CD4-positive, alpha-beta T cell treated with Interleukin-17A for 1 hour (primary cell): ENCODE measurements around the gene SYNDIG1.

Experiments used
- DNase-seq: peaks from one replicate; pipeline ENCODE4 v3.0.0-alpha.2; 2020

The SYNDIG1 gene

DNA sequence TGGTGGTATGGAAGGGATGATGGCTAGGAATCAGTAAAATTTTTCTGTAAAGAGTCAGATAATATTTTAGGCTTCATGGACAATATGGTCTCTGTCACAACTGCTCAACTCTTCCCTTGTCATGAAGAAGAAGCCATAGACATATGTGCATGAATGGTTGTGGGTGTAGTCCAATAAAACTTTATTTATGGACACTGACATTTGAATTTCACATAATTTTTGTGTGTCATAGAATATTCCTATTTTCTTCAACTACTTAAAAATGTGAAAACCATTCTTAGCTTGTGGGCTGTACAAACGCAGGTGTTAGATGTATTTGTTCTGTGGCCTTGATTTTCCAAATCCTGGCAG lies 59.9 kb downstream of the SYNDIG1 start:
- no peak for DNase-seq

DNA sequence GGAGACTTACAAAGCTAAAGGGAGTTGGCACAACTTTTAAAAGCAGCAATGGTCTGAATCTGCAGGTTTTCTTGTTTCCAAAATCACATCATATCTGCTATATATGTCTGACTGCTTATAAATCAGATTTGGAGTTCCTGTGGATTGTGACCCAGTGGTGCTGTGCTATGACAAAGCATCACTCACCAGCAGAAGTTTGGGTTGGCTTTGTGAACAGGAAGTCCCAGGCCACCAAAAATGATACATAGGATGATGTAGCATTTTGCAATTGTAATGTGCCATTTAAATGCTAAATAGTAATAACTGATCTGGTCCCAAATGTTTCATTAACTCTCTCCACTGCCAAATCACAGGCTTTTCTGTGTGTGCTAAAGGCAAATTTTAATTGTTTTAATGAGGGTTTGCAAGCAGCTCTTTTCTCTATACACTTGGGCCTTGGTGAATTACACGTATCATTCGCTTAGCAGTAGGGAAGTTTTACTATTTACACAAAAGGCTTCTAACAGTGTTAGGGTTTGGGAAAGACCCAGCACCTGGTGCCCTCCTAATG lies 60.8 kb downstream of the SYNDIG1 start:
- no peak for DNase-seq

DNA sequence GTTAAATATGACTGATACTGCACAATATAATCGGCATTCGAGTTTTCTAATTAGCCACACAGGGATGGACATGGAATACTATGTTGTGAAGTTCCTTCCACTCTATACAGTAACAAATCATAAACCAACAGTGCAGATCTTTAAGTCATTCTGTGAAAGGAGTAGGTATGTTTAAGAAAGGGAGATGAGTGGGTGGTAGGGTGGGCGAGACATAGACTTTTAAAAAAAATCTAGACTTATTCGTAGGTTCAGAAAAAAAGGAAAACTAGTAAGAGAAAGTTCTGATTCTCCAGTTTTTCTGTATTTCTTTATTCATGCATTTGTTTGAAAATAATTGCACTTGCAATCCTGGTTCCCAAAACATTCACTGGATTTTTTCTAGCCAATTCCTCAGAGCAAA lies 61.8 kb downstream of the SYNDIG1 start:
- no peak for DNase-seq

DNA sequence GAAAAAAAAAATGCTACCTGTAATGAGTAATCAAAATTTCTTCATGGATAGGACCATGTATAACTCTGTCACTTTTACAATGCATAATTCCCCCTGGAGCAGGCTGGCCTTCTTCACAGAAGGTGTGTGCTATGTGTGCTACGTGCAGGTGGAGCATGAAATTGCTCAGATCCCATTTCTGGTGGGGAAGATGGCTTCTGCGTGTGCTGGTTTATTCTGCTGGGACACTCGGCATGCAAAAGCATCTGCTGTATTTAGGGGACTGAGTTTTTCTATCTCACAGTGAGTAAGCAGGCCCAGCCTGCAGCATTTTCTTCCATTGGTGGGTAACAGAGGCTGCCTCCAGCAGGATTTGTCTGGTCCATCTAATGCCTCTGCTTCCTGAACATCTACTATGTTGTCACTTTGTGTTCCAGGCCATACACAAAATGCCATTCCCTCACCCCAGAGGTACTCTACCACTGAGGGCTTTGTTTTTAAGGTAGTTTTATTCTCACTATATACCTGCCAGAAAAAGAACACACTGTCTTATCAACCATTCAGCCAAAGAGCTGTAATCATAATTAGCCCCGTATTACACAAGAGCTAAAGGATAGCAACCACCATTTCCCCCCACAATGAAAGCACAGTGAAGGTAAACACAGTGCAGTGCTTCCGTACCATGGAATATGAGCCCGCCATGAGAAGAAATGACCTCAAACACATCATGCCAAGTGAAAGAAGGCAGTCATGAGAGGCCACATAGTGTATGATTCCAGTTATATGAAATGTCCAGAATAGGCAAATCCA lies 62.4 kb downstream of the SYNDIG1 start:
- no peak for DNase-seq

DNA sequence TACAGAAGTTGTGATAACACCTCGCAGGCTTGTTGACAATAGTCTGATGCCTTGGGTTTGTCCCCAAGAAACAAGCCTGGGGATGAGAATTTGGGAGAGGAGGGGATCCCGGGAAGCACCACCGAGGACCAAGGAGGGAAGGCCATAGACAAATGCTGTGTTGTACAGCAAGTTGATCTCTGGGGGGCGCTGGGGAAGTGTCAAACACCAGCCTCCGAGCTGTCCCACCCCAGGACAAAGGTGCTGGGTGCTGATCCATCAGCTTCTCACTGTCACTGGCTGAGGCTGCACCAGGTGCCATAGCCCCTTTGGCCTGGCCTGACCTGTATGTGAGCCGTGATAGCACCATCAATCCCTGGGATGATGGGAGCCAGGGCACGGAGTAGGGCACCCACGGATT lies 64.0 kb downstream of the SYNDIG1 start:
- no peak for DNase-seq

DNA sequence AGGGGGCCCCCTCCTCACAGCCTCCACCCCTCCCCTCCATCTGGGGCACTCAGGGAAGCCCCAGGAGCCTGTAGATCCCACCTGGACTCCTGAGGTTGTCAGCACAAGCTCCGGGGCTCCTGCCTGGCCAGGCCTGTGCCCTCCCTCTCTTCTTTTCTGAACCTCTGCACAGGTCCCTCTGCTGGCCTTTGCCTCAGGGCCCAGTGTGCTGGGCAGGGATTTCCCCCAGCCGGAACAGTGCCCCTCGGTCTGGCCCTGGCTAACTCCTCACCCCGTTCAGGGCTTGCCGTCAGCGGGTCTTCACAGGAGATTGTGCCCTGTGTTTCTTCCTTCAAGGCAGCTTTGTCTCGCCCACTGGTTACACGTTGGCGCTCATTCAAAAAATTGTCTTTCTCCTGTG lies 64.9 kb downstream of the SYNDIG1 start:
- no peak for DNase-seq

DNA sequence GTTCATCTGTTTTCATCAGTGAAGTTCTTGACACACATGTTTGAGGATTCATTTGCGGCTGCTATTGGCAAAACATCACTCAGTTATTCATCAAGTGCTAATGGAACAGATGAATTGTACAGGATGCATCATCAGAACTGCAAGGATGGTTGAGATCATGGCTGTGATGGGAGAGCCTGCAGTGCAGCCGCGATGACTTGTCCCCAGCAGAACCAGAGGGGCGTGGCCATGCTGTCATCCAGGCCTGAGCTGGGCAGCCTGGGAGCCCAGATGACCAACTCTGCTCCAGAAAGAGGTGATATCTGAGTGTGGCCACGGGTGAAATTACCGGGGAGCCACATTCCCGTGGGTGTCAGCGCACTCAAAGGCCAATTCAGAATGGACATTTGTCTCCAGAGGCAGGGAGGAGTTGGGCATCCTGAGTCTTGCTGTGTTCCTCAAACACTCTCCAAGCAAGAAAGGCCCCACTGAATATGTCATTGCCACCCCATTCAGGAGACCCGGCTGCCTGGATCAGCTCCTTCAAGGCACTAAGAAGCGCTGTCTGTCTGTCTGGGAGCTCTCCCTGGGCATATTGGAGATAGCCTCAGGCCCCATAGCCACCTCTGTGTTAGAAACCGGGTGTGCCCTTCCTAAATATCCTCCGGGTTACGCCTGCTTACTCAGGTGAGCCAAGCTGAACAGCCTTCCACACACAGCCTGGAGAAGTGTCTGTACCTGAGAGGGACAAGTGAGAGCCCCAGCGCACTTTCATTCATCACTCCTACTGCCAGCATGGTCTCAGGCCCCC lies 66.7 kb downstream of the SYNDIG1 start:
- no peak for DNase-seq

DNA sequence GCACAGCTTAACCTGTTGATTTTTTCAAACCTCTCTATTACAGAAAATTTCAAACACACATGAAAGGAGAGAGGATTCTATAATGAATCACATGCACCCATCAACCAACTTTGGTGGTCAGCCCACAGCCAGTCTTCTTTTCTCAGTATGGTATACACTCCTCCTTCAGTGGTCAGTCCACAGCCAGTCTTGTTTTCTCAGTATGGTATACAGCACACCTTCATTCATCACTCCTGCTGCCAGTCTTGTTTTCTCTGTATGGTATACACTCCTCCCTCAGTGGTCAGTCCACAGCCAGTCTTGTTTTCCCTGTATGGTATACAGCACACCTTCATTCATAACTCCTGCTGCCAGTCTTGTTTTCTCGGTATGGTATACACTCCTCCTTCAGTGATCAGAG lies 67.8 kb downstream of the SYNDIG1 start:
- no peak for DNase-seq

DNA sequence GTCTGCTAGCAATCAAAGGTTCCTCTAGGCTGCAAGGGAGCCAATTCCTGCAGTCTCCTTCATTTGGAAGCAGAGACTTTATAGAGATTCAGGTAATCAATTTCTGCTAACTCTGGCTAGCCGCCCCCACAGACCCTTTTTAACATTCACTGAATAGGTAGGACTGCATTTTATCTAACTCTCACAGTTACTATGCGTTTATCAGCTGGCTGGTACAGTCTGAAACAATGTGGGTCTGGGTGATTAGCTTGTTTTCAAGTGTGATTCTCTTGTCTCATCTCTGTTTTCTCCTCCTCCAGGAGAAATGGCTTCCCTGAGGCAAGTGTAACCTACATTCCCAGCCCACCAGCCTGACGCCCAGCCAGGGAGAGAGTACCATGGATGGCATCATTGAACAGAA lies 73.3 kb downstream of the SYNDIG1 start:
- DNase-seq, result no peak

DNA sequence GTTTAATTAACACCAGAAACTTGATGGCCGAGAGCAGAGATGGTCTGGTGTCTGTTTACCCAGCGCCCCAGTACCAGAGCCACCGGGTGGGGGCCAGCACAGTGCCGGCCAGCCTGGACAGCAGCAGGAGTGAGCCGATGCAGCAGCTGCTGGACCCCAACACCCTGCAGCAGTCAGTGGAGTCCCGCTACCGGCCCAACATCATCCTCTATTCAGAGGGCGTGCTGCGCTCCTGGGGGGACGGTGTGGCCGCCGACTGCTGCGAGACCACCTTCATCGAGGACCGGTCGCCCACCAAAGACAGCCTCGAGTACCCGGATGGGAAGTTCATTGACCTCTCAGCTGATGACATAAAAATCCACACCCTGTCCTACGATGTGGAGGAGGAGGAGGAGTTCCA lies 73.7 kb downstream of the SYNDIG1 start:
- no peak for DNase-seq

DNA sequence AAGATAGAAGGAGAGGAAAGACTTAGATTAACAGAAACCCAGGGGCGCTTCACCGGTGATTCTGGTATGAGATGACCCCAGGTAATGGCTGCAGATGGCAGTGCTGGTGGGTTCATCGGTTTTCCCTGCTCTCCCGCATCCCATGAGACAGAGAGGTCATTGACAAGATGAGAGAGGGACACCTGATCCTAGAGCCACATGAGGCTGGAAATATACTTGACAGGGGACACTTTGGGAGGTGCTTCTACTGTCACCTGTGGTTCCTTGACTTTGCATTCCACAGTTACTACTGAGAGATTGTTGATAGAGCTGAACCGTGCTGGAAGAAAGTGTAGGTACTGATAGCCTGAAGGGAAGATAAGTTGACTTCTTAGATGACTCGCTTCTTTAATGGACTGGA lies 74.3 kb downstream of the SYNDIG1 start:
- DNase-seq, result no peak

DNA sequence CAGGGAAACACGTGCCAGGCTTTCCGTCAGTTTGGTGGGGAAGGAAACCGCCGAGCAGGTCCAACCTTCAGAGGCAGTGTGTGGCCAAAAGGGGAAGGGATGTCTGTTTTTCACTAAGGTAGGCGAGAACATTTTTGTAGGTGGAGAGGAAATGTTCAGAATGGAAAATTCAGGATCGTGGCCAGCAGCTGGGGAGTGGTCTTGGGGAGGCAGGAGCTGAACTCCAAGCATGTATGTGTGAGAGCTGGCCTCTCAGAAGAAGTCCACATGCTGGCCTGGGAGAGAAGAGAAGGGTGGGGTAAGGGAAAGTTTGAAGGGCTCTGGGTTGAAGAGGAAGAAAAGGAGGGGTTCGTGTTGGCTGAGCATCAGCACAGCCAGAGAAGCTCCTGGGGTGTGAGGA lies 74.9 kb downstream of the SYNDIG1 start:
- DNase-seq, result no peak

DNA sequence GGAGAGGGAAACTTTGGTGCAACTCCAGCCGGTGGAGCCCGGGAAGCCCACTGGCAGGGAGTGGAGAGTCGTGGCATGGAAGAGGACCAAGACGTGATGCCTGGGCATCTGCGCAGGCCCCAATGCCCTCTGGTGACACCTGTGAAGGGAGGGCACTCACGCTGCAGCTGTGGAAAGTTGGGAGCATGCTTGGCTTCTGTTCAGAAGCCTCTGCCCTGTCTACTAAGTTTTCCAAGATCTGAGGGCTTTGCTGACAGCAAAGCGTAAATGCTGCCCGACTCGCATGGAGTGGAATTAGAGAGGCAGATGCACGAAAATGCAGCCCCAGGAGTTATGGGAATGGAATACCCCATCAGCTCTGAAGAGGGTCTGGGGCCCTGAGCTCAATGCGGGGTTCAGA lies 75.7 kb downstream of the SYNDIG1 start:
- DNase-seq, result no peak

DNA sequence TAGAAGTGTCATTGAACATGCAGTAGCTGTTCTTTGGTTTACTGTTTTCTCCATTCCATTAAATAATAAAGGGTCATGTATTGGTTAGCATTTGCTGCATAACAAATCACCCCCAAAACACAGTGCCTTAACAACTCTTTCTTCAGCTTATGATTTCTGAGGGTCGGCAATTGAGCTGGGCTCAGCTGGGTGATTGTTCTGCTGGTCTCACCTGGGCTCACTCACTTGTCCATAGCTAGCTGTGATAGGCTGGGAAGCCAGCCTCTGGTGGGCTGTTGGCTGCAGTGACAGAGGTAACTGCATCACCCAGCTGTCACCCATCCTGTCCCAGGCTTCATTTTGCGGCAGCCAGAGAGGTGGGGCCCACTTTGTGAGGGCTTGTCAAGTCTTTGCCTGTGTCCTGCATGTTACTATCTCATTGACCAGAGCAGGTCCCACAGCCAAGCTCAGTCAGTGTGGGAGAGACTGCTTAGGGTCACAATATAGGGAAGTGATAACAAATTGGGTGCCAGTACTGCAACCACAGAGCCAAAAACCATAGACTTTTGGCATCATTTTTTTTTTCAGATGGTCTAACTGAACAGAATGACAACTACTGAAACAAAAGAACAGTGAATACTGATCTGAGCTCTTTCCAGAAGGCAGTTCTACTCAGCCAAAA lies 76.9 kb downstream of the SYNDIG1 start:
- no peak for DNase-seq

DNA sequence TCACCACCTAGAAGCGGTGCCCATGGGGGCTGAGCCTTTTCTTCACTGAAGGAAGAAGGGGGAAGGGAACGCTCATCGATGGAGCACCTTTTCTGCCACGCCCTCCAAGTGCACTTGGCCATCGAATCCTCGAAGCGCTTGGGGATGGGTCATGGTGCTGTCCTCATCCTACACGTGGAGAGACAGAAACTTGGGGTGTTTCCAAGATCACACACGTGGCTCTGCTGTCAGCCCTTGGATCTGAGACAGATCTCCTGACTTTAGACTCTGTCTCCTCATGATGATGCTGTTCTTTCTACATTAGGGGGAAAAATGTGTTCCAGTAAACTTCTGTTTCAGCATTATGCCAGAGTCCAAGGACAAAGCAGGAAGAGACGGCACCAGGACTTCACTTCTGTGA lies 78.5 kb downstream of the SYNDIG1 start:
- DNase-seq, result no peak

DNA sequence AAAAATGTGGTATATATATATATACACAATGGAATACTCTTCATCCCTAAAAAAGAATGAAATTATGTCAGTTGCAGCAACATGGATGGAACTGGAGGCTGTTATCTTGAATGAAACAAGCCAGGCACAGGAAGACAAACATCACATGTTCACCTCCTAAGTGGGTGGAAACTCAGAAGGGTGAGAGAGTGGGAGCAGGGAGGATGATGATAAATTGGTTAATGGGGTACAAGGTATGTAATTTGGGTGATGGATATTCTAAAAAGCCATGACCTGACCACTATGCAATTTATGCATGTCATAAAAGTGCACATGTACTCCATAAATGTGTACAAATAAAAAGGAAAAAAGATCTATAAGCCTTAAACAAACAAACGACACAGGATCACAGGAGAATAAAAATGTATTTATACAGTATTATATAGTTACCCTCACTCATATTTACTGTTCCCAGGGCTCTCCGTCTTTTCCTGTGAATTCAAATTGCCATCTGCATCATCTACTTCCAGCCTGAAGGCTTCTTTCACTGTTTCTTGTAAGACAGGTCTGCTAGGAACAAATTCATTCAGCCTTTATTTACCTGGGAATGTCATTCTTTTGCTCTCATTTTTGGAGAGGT lies 89.8 kb downstream of the SYNDIG1 start:
- no peak for DNase-seq

DNA sequence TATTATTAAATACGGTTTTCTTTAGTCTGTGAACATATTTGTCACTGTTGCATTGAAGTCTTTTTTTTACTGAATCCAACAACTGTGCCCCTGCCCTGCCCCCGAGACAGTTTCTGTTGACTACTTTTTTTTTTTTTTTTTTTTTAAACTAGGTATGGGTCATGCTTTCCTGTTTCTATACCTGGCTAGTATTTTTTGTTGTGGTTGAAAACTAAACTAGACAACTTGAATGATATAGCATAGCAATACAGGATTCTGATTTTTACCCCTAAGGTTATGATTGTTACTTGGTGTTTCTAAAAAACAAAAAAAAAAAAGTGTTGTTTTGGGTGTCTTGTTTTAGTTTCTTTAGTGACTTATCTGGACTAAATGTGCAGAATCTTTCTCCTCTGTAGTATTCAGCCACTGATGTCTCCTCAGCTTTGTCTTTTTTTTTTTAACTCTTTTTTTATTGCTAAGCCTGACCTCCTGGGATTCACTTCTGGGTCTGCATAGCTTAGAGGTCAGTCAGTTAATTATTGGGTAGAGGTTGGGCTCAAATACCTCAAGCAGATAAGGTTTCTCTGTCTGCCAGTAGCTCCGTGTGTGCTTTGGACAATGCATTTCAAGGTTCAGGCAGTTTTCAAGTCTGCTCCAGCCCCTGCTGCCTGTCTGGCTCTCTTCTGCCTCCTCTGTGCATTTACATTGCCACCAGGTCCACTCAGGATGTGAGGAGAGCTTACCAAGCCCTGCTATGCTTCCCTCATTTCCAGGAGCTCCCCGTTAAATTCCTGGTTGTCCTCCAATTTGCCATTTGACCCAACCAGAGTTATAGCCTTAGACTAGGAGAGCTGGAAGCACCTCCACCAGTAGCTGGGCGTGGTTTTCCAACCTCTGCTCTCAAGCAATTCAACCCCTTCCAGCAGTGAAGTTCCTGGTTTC lies 91.4 kb downstream of the SYNDIG1 start:
- no peak for DNase-seq

DNA sequence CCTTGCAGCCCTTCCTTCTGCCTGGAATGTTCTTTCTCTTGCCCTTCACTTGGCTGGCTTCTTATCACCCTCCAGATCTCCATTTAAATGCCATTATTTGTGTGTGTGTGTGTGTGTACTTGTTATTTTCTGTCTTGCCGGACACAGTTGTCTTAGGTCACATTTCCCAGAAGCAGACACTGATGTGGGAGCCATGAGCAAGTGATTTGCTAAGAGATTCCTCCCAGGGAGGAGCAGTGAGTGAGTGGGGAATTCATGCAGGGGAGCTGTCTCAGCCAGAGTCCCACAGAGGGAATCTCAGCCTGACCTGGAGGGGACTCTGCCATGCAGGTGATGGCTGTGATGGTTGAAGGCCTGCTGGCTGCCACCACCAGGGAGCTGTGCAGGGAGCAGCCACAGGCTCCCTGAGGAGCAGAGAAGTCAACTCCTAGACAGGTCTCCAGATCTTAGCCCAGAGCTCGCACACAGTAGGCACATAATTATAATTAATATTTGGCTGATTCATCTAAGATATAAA lies 96.5 kb downstream of the SYNDIG1 start:
- no peak for DNase-seq

DNA sequence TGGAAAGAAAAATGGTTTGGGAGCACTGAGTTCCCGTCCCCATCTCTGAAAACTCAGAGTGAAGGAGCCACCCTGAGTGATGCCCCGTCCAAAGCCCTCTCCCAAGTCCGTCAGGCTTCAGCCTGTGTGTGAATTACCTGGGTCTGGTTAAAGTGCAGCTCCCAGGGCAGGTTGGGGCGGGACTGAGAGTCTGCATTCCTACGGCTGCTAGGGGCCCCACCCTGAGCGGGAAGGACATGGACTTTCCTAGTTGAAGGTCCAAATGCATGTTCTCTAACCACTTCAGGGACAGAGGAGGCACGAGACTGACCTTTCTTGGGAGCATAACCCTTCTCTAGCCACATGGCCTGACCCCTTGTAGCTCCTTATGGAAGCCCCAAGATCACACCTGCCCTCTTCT lies 97.2 kb downstream of the SYNDIG1 start:
- DNase-seq, result no peak

DNA sequence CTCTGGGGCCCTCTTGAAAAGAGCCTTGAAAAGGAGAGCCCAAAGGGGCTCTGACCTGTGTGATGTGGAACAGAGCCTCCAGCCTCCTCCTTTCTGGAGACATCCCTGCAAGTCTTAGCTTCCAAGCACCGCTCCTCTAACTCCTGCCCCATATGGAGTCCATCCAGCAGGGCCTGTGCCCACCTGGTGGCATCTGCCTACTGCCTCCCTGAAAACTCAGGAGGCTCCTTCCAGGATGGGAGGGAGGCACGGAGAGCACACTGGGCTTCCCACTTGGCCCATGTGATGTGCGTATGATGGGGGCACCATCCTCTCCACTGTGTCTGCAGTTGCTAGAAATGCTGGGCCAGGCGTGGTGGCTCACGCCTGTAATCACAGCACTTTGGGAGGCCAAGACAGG lies 98.1 kb downstream of the SYNDIG1 start:
- no peak for DNase-seq

DNA sequence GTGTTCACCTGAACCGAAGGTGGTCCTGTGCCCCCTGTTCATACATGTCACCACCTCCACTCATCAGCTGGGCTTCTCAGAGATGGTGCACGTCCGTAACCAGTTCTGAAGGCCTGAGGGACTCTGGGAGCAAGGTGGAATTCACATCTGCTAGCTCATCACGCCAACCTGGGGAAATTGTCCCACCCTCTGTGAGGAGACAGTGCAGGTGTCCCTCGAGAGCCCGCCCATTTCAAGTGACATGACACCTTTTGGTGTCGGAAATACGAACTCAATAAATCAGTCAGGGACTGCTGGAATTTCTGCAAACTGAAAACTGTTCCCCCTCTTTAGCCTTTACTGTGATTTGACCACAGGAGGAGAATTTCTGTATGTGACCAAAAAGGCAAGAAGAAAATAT lies 99.4 kb downstream of the SYNDIG1 start:
- DNase-seq, result no peak

DNA sequence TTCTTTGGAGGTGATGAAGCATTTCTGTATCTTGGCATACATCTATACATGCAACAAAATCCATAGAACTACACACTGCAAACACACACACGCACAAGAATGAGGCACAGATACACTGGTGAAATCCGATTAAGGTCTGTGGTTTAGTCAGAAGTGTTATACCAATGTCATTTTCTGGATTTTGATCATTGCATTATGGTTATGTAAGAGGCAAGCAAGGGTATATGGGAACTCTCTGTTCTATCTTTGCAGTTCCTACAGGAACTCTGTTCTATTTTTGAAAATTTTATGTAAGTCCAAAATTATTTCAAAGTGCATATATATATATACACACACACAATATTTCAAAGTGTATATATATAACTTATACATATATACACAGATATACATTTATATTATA lies 101.7 kb downstream of the SYNDIG1 start:
- DNase-seq, result no peak
